Embryonic facial prominence (tissue), 1 donor: ENCODE results near the gene MAP6.
"Not testable (repeated sequence)": the region's sequence is repeated elsewhere in the genome, so short reads cannot be mapped to it uniquely, and the experiment has no call there.

Source experiments
- DNase-seq: peaks from one replicate; pipeline ENCODE4 v3.0.0-alpha.2; 2016; ENCODE audit errors: extremely low spot score

The MAP6 gene

GRCh38 chr11:75592715-75593114 is 76.1 kb downstream of the MAP6 start:
- DNase-seq = no peak

- no peak for DNase-seq
Measured at GRCh38 chr11:75591966-75592365, 76.9 kb downstream of the MAP6 start.

DNA sequence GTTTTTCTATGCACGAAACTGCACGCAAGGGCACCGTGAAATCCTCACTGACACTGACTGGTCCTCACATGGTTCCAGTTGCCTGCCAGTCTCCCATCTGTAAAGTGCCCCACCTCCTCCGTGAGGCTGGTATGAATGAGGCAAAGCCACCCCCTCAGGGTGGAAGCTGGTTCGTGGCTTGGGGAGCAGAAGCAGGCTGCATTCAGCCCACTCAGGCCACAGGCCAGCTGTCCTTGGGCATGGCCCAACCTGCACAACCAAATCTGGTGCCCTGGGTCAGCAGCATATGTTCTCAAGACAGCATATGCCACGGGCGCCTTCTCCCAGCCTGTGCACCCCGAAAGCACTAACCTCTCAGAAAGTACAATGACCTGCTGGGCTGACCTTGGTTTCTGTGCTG is 77.5 kb downstream of the MAP6 start:
- DNase-seq = no peak

GRCh38 chr11:75589933-75590332 is 78.9 kb downstream of the MAP6 start:
- no peak for DNase-seq

- DNase-seq = no peak
Measured at GRCh38 chr11:75589051-75589450, 79.8 kb downstream of the MAP6 start.

GRCh38 chr11:75588051-75588481 is 80.8 kb downstream of the MAP6 start:
- no peak for DNase-seq

DNA sequence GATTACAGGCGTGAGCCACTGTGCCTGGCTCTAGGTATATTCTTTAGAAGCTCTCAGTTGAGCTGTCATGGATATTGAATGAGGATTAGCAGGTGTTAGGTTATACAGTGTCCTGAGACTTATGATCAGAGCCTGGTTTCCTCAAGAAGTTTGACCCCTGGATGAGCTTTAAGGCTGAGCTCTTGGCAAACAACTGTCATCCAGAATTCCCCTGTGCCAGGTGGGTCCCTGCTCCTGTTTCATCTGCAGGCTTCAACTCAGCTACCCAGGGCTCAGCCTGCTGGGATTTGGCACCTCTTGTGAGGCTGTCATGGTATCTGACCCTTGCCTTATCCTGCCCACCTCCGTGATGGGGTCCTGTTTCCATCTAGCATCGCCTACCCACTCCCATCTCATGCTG is 82.4 kb downstream of the MAP6 start:
- no peak for DNase-seq

- DNase-seq = no peak
Measured at GRCh38 chr11:75585293-75585670, 83.6 kb downstream of the MAP6 start.

- not testable (repeated sequence) for DNase-seq
Measured at GRCh38 chr11:75584659-75585292, 84.1 kb downstream of the MAP6 start.

GRCh38 chr11:75583718-75584658 is 84.8 kb downstream of the MAP6 start:
- peak; percentile 53 for DNase-seq

DNA sequence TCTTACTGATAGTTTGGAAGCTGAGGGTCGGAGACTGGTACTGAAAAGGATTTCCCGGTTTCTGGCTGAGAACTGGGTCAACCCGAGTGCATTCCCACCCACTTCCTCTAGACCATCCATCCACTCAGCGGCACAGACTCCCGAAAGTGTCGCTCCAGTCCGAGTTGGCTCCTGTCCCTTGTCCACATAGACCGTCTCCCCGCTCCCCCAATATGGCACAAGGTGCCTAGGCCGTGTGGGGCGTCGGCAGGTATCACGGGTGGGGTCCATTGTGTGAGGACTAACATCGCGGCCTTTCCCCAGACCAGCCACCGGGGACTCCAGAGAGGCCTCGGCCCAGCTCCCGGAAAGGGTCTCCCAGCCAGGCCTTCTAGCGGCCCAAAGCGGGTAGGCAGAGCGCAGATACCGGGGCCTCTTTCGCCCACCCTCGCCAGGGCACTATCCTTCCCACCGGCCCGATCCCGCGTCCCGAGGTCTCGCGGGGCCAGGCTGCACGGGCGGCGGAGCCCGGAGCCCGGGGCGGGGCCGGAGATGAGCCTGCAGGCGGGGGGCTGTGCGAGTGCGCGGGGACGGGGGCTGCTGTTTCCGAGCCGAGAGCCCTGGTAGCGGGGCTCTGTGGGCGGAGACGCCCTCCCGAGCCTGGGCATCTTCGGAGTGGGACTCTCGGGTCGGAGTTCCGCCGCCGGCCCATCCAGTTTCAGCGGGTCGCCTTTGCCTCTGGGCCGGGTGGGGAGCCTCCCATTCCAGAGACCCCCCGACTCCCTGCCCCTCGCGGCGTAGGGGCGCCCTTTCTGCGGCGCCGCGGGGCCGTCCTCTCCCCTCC is 85.7 kb downstream of the MAP6 start:
- DNase-seq = peak; percentile 61

DNA sequence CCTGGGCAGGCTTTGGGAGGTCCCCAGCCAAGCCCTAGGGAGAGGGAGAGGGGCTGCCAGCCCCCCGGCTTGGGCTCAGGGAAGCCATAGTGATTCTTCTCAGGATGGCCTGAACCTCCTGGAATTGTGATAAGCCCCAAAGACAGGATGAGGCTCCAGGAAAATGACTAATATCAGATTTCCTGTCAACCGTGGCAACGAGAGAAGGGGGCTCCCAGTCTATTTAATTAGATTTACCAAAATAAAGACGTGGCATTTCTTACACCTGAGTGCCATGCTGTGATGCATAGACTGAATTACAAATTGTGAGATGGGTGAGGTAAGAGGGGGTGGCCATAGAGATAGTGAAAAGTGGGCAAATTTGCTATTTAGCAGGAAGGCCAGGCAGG is 86.3 kb downstream of the MAP6 start:
- DNase-seq = no peak

DNA sequence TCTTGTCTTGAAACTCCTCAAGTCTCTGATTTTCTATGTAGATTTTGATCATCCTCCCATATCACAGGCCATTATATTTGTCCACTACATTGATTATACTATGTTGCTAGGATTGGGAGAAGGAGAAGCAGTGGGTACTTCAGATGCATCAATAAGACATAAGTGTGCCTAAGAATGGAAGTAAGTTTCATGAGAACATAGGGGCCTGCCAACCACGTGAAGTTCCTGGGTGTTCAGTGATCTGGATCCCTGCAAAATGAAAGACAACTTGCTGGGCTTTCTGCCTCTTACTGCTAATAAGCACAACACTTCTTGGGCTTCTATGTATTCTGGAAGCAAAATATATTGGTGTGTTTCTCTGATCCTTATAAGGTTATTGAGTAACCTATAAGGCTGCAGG is 89.0 kb downstream of the MAP6 start:
- no peak for DNase-seq

DNA sequence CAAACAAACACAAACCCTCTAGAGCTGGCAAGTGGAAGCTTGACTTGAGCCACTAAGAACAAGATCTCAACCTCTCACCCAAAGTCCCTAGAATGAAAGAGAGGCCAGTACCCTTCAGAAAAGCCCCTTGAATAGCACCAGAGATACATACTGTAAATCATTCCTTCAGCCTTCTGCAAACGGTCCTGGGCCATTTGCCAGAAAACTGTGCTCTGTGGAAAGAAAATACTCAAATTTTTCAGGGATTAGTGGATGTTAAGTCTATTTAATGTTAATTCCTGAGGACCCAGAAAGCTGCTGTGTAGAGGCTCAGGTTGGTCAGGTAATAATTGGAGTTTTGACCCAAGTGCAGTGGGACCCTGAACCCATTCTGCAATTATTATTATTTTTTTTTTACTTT is 89.9 kb downstream of the MAP6 start:
- DNase-seq = no peak

- DNase-seq = no peak
Measured at GRCh38 chr11:75577207-75577606, 91.6 kb downstream of the MAP6 start.

DNA sequence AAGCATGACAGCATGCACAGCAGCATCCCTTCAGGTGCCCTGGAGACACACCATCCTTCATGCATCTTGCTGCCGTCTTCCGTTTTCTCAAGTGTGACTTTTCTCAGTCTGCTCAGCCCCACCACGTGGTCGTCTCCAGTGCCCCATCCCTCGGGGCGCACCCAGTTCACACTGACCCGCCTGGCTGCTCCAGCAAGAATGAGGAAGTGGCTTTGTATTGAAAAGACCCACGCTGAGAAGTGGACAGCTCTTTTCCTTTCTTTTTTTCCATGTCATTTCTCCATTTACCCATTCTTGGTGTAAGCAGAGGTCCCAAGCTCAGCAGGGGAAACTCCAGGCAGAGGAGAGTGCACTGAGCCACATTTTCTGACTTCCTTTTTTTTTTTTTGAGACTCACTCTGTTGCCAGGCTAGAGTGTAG is 92.3 kb downstream of the MAP6 start:
- DNase-seq = no peak

- no peak for DNase-seq
Measured at GRCh38 chr11:75576017-75576416, 92.8 kb downstream of the MAP6 start.

DNA sequence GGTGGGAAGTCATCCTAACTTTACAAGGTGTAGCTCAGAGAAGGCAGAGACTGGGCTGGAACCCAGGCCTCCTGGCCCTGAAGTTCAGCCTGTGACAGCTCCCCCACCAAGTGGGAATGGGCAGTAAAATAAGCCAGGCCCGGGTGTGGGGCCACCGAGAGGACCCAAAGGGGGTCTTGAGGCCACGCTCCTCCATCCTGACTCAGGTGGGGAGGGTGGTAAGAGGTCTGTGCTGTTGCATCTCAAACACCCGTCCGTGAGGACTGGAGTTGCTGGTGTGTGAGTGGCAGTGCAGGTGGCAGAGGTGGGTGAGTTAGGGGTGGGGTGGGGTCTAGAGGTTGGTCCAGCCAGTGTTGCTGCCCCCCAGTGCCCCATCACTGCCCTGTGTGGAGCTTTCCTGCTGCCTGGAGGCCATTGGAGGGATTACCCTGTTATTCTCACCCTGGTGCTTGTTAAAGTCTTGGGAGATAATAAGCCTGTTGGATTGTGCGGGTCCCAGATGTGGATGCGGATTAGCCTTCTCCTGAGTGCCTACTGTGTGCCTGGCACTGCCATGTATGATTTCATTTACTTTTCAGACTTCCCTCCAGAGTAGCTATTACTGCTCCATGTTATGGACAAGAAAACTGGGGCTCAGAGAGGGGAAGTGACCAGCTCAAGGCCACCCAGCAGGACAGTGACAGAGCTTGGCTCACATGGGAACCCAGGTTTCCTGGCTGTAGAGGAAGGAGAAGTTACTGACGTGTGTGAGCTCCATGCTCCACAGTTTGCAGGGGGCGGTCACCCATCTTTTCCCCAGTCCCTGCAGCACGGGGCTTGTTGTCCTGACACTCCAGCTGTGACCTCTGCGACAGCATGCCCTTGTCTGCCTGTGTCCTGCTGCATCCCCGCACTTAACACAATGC is 93.9 kb downstream of the MAP6 start:
- DNase-seq = no peak

- DNase-seq = no peak
Measured at GRCh38 chr11:75572744-75573143, 96.1 kb downstream of the MAP6 start.

- no peak for DNase-seq
Measured at GRCh38 chr11:75571625-75572024, 97.2 kb downstream of the MAP6 start.

- no peak for DNase-seq
Measured at GRCh38 chr11:75570559-75571139, 98.2 kb downstream of the MAP6 start.
